Activated CD8-positive, alpha-beta memory T cell treated with anti-CD3 and anti-CD28 coated beads for 1 hour (primary cell): ENCODE measurements around the gene SCRN1.

ENCODE experiments used
- DNase-seq, 2 donors: peaks; one replicate each; pipeline ENCODE4 v3.0.0-alpha.2; 2020; ENCODE audit warnings: low read depth in 1 of 2; ENCODE audit errors: extremely low read depth in 1 of 2

Gene SCRN1

DNA sequence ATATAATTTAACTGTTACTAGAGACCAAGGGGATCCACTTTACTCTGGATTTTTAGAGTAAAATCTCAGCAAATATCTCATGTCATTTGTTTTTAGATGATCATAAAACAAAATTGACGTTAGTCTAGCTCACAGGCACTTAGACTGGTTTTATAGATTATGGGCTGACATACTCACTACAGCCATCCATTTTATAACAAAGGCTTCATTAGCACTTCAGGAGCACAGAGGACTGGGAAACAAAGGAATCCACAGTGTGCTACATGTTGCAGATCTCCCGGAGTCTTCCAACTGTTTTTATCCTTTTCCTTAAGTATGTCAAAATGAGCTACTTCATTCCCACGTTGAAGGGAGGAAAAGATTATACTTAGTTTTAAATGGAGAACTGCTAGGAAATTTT is 15.9 kb upstream of the SCRN1 start:
- DNase-seq: no peak

- DNase-seq: no peak
These were observed 13.5 kb upstream of the SCRN1 start for GRCh38 chr7:30003098-30003497.

DNA sequence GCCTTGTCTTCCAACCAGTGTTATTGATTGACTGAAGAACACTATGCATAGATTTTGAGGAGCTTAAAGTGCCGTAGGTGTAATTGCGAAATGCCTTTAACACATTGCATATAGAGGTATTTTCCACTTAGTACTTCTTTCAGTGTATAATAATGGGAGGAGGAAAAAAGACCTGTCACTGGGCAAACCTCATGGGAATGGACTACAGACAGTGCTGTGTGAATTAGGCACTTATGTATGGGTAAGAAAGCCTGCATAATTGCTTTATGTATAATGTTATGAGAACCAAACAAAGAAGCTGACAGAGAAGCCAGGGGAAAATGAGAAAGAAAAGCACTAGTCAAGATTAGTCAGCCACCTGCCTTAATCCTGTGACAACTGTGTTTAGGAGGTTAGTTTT is 12.4 kb upstream of the SCRN1 start:
- DNase-seq: no peak

DNA sequence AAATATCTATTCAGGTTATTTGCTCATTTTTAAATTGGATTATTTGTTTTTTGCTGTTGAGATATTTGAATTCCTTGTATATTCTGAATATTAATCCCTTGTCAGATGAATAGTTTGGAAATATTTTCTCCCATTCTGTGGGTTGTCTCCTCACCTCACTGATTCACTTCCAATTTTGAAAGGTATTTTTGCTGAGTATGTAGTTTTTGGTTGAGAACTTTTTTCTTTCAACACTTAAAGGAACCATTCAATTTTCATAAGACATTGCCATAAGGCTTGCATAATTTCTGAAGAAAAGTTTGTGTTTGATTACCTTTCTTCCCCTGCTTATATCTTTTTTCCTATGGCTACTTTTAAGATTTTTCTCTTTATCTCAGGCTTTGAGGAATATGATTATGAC is 8.9 kb upstream of the SCRN1 start:
- no peak for DNase-seq

GRCh38 chr7:29996321-29996720 is 6.7 kb upstream of the SCRN1 start:
- DNase-seq: no peak

- no peak for DNase-seq
These were observed 6.1 kb upstream of the SCRN1 start for GRCh38 chr7:29995652-29996051.

DNA sequence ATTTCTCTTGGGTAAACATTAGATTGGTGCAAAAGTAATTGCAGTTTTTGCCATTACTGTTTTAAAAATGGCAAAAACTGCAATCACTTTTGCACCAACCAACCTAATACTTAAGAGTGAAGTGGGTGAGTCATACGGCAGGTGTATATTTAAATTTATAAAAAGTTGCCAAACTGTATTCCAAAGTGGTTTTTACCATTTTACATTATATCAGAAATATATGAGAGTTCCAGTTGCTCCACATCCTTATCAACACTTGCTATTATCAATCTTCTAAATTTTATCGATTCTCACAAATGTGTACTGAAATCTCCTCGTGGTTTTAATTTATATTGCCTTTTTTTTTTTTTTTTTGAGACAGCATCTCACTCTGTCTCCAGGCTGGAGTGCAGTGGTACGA is 3.5 kb upstream of the SCRN1 start:
- no peak for DNase-seq

GRCh38 chr7:29991937-29992336 is 2.3 kb upstream of the SCRN1 start:
- DNase-seq: no peak

DNA sequence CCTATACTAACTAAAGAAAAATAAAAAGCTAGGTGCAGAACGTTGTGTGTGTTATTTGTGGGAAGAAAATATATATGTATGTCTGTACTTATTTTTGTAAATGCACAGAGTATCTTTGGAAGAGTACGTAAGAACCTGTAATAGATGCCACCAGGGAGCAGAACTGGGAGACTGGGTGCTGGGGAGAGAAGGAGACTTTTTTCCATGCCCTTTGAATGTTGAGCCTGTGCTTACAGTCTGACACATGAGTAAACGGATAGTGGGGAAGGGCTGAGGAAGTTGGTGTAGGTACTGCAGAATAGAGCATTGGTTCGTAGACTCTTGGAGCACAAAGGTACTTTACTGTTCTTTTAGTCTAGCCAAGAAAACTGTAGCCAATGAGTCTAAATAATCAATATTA is 1.3 kb upstream of the SCRN1 start:
- no peak for DNase-seq

- DNase-seq: peak in 1 of 2 donors; percentile 6
These were observed 961 bp downstream of the SCRN1 start for GRCh38 chr7:29988424-29989256.

DNA sequence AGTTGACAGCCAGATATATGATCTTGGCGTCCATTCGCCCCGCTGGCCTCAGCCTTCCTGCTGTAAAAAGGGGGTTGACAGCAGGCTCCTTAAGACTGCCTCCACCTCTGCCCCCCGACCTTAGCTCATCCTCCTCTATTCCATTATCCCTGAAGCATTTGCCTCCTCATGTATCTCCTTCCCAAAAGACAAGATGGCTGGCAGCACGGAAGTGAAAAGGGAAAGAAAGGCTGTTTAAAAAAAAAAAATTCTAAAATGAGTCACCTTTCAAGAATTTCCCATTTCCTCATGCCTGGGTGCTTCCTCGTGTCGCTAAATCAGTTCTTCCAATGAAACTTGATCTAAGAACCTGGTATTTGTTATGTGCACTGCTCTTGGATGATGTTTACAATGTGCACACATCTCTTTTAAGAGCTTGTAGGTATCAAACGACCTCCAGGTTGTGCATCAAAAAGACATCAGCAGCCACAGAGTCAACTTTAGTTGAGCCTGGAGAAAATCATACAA is 1.7 kb downstream of the SCRN1 start:
- DNase-seq: no peak

DNA sequence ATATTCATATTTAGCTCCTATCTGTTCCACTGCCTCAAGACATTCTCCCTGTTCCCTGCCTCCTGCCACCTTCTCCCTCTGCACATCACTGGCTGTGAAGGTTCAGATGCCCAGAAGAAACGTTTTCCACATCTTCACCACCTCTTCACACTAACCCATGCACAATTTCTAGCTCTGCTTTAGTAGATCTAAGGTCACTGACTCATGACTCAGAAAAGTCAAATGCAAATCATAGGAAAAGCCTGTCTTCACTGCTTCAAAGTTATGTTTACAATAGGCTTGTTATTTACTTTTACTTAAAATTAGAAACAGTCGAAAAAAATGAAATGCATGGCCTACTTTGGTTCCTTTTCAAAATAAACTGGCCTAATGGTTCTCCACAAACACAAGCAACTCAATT is 2.5 kb downstream of the SCRN1 start:
- no peak for DNase-seq

- DNase-seq: no peak
These were observed 9.4 kb downstream of the SCRN1 start for GRCh38 chr7:29980151-29980550.

DNA sequence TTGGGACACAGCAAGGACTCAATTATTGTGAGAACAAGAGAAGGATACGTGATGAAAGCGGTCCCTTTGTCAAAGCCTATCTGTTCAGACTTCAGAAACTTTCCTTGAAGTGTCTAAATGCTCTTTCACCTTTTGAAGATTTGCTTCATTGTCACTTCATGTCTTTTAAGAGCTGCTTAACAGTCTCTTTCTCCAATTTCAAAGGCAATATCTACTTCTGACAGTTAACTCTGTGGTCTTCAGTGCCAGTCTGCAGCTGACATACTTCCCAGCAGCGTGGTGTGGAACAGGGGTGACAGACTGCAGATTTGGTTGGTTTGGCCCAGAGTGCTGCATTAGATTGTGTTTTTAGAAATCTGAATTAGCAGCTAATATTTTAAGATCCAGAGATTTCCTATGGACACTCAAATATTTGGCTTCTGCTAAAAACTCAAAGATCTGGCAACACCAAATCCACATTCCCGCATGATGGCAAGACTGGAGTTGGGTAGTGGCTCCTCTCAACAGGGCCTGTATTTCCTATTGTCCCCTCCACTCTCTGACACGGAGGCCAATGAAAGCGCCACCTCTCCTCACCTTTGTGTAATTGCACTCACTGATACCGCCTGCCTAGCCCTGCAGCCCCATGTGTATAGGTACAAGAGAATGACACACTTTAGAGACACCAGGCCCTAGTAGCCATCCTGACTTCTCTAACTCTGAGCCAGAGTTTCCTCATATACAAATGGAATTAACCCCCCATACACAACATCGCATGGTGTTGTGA is 11.5 kb downstream of the SCRN1 start:
- DNase-seq: no peak

DNA sequence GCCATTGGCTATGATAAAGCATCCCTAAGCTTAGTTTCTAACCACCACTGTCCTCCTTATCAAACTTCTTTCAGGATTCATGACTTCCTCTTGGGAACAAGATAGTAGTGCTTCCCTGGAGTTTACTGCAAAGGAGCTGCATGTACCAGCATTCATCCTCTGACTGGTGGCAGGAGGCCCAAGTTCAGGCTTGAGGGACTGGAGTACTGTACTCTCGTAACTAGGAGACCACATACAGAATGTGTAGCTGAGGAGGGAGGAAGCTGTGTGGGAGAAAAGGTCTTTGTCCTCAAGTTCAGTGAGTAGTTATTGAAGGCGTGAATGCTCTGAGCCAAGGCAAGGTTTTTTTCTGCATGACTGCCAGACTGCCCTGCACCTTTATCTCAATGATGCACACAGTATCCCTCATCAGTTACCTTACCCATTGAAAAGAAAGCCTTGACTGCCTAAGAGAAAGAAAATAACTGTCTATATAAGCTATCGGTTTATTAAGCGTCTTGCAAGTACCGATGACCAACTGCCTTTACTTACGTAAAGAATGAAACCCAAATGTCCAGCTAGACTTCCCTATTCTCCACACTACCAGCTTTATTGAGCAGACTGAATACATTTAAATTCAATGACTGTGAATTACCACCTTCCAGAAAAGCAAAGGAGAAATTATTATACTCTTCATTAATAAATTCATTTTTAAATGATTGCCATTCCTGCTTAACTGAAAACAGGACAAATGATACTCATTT is 12.8 kb downstream of the SCRN1 start:
- DNase-seq: no peak

DNA sequence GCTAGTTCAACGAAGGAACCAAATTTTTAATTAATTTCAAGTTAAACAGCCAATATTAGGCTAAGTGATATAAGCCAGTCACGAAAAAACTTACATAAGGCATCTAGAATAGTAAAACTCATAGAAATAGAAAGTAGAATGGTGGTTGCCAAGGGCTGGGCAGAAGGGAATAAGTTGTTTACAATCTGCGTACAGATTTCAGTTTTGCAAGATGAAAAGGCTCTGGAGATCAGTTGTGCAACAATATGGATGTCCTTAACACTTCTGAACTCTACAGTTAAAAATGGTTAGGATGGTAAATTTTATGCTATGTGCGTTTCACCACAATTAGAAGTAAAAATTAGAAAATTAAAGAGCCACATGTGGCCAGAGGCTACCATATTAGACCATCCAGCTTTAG is 13.3 kb downstream of the SCRN1 start:
- DNase-seq: no peak

DNA sequence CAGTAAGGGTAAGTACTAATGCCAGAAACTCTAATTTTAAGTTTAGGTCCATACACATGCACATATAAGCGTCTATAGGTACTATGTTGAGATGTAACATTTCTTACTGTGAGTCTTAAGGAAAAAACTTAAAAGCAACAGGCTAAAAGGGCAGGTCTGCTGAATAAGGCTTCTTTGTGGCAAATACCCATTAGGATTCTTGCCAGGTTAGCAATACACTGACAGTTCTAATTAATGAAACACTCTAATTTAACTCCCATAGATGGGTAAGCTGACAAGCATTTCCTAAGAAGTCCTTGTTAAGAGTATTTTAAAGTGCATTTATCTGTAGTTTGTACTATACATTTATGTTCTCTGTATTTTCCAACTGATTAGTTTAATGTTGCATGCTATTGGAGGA is 14.0 kb downstream of the SCRN1 start:
- no peak for DNase-seq

DNA sequence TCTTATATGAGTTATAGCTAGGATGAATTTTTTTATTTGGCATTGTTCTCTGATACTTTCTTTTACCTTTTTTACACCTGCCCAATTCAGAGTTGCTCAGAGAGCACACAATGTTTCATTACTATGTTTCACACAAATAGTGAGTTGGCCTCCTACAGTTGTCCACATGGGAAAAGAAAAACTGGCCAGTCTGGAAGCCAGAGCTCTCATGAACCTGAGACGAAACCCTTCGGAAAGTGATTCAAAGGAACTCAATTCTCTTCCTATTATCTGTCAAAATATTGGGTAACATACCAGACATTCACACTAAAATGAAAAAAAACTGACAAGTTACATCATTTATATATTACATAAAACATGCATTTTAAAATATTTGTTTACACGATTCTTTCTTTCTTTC is 15.3 kb downstream of the SCRN1 start:
- no peak for DNase-seq

GRCh38 chr7:29972315-29972669 is 17.3 kb downstream of the SCRN1 start:
- DNase-seq: no peak

DNA sequence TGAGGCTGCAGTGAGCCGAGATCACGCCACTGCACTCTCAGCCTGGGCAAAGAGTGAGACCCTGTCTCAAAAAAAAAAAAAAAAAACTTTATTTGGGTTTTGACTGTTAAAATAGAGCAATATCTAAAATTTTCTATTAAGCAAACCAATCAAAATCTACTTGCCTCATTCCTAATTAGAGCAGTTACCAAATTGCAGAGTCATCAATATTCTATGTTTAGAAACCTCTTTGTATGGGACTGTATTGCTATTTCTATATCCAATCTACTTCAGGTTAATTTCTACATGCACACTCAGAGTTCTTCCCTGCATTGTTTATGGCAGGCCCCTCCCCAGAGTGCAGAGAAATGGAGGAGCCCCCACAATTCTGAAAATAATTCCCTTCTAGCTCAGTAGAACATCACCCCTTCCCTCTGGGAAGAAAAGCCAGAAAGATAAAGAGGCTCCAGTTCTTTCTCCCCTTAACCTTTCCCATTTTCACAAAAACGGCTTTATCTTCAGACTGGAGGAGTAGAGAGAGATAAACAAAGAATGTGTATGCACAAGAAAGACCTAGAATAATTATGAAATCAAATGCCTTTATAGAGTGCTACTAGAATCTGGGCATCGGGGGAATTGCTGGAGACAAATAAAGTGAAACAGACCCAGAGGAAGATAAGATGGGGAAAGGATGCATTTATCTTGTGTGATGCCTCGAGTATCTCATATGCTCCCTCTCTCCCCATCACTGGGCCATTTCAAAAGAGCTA is 17.9 kb downstream of the SCRN1 start:
- no peak for DNase-seq

DNA sequence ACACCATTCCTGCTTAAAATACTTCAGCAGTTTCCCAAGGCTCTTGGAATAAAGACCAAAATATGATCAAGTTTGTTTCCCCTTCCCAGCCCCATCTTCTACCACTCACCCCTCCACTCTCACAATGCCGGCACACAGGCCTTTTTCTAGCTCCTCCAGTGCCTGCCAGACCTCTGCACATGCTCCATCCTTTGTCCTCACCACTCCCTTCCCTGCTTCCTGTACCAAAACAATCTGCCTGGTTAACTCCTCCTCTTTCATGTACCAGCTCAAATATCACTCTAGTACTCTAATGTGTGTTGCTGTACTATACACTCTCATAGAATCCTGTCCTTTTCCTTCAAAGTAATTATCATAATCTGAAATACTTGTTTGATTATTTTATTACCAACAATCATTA is 19.4 kb downstream of the SCRN1 start:
- no peak for DNase-seq
